OCI-LY3 (cell line): ENCODE results near the gene EPG5.

Source experiments
- CTCF ChIP-seq: fragments of 200-600, 300-600 bp; sonication (generic); IDR thresholded peaks from 2 replicates; pipeline ENCODE4 v1.5.1; 2014; ENCODE audit warnings: antibody characterized with exemption, low read length, low read depth
- EZH2phosphoT487 ChIP-seq: fragments of 200-600 bp; shearing (Covaris generic); IDR thresholded peaks from 2 replicates; pipeline ENCODE4 v1.6.1; 2018; ENCODE audit warnings: antibody characterized with exemption, mixed run types, low read depth

GRCh38 chr18:45874491-45875184 lies 92.5 kb downstream of the EPG5 start:
- TF ChIP-seq CTCF (no peak), EZH2phosphoT487 (no peak)
